Right atrium auricular region (tissue), 2 donors: ENCODE results near the gene RALGPS2. TPM values are rescaled to one million over a fixed set of nuclear protein-coding genes. Genes with fewer than 3 reads are reported as not detected.
"Not testable (repeated sequence)": the region's sequence is repeated elsewhere in the genome, so short reads cannot be mapped to it uniquely, and the experiment has no call there.

ENCODE experiments used
- DNase-seq: peaks from one replicate; pipeline ENCODE4 v3.0.0-alpha.2; 2019; ENCODE audit warnings: low spot score
- H3K27ac ChIP-seq, 2 donors: fragments of 200-600 bp; sonication (generic); 1 replicate in 1 of 2; 2 replicates in 1 of 2; pipeline ENCODE4 v1.5.1; 2016 to 2019
- H3K27me3 ChIP-seq, 2 donors: fragments of 200-600 bp; sonication (generic); one replicate each; pipeline versions ENCODE4 v1.5.1 to v1.6.0; 2017 to 2019
- H3K36me3 ChIP-seq: fragments of 200-600 bp; sonication (generic); one replicate; pipeline ENCODE4 v1.5.1; 2016
- H3K4me1 ChIP-seq, 2 donors: fragments of 200-600 bp; sonication (generic); one replicate each; pipeline versions ENCODE4 v1.5.1 to v1.6.0; 2017 to 2019
- H3K4me3 ChIP-seq, 2 donors: fragments of 200-600 bp; sonication (generic); 1 replicate in 1 of 2; 2 replicates in 1 of 2; pipeline ENCODE4 v1.5.1; 2017 to 2019; ENCODE audit warnings: mild to moderate bottlenecking in 1 of 2, moderate library complexity in 1 of 2
- H3K9me3 ChIP-seq, 2 donors: fragments of 200-600 bp; sonication (generic); one replicate each; pipeline ENCODE4 v1.5.1; 2019
- CTCF ChIP-seq, 2 donors: fragments of 200-600 bp; sonication (generic); IDR thresholded peaks; one replicate each; pipeline ENCODE4 v1.5.1; 2019; ENCODE audit warnings: antibody characterized with exemption in 2 of 2
- total RNA-seq, 2 donors: library from RNA; depleted of rRNA; stranded (reverse); fragments of >200 nt; gene quantifications; one replicate each; pipeline ENCODE4 v1.1.0, GENCODE V29; 2016

RALGPS2 gene
- total RNA-seq, 2 donors from 2014 or later: 9.0 to 16.1 TPM

- no peaks in the 10 kb centered on the region for H3K9me3 ChIP-seq
- no peak for DNase-seq
- H3K27me3 ChIP-seq: no peaks in the 10 kb centered on the region
- no peak overlapping the region for H3K27ac ChIP-seq
- TF ChIP-seq CTCF (IDR thresholded peaks at IDR 0.05): no peak
- peaks cover 0 to 11% of the 10 kb centered on the region in 2 donors for H3K4me1 ChIP-seq
- no peak overlapping the region for H3K4me3 ChIP-seq
- H3K36me3 ChIP-seq: no peaks in the 10 kb centered on the region
Measured at GRCh38 chr1:178743801-178744200, 18.8 kb downstream of the RALGPS2 start.

- Histone ChIP-seq H3K9me3 (no peaks in the 10 kb centered on the region), H3K27ac (no peak overlapping the region), H3K36me3 (no peaks in the 10 kb centered on the region), H3K4me3 (no peak overlapping the region), H3K4me1 (peaks cover 0 to under 1% of the 10 kb centered on the region in 2 donors), H3K27me3 (no peaks in the 10 kb centered on the region)
- no peak for DNase-seq
- no peak for TF ChIP-seq CTCF (IDR thresholded peaks at IDR 0.05)
Measured at GRCh38 chr1:178745260-178745659, 20.2 kb downstream of the RALGPS2 start.

GRCh38 chr1:178746345-178746744 lies 21.3 kb downstream of the RALGPS2 start:
- TF ChIP-seq CTCF (IDR thresholded peaks at IDR 0.05): no peak
- H3K9me3 ChIP-seq: no peaks in the 10 kb centered on the region

GRCh38 chr1:178747361-178747760 lies 22.3 kb downstream of the RALGPS2 start:
- DNase-seq, H3K27ac ChIP-seq, H3K4me1 ChIP-seq: not testable (repeated sequence)

More at GRCh38 chr1:178746345-178746744, 21.3 kb downstream of the RALGPS2 start:
- H3K4me1 ChIP-seq: no peaks in the 10 kb centered on the region
- H3K4me3 ChIP-seq: no peak overlapping the region
- no peak for DNase-seq
- no peak overlapping the region for H3K27ac ChIP-seq
- no peaks in the 10 kb centered on the region for H3K27me3 ChIP-seq
- no peaks in the 10 kb centered on the region for H3K36me3 ChIP-seq

GRCh38 chr1:178749581-178750166 lies 24.6 kb downstream of the RALGPS2 start:
- no peak for DNase-seq
- Histone ChIP-seq H3K4me3 (no peak overlapping the region), H3K27me3 (no peaks in the 10 kb centered on the region), H3K36me3 (no peaks in the 10 kb centered on the region), H3K9me3 (no peaks in the 10 kb centered on the region), H3K4me1 (no peaks in the 10 kb centered on the region), H3K27ac (no peak overlapping the region)
- TF ChIP-seq CTCF (IDR thresholded peaks at IDR 0.05): no peak

More at GRCh38 chr1:178747361-178747760, 22.3 kb downstream of the RALGPS2 start:
- not testable (repeated sequence) for H3K36me3 ChIP-seq, H3K27me3 ChIP-seq, H3K9me3 ChIP-seq, H3K4me3 ChIP-seq

- no peak for DNase-seq
- Histone ChIP-seq H3K27ac (no peak overlapping the region), H3K27me3 (no peaks in the 10 kb centered on the region), H3K9me3 (no peaks in the 10 kb centered on the region), H3K36me3 (no peaks in the 10 kb centered on the region), H3K4me3 (no peak overlapping the region), H3K4me1 (no peaks in the 10 kb centered on the region)
- no peak for TF ChIP-seq CTCF (IDR thresholded peaks at IDR 0.05)
Measured at GRCh38 chr1:178751046-178751445, 26.0 kb downstream of the RALGPS2 start.
